ENCODE data around the gene DDIT3.
A peak's percentile ranks its signal among the peaks of the same experiment; 100 is the strongest.

Gene DDIT3

GRCh38 chr12:57487055-57487596 lies 33.2 kb downstream of the DDIT3 start:
- Histone ChIP-seq H3K4me1 (peaks cover 0 to 17% (median 13%) of the 10 kb centered on the region in 4 donors), H3K27ac (peak overlapping the region; percentile 78 to 82), H3K4me3 (peak overlapping the region; percentile 86 to 98), H3K27me3 (peaks cover 0 to 6% of the 10 kb centered on the region in 2 donors), H3K36me3 (peaks cover 25 to 30% (median 26%) of the 10 kb centered on the region in 3 donors), H3K9me3 (no peaks in the 10 kb centered on the region)
- DNase-seq = no peak
- TF ChIP-seq CTCF (IDR thresholded peaks at IDR 0.05) = no peak
- intact Hi-C loops (cut with DNase I; ENCODE audit: low total_unique reads) = loop anchor here (10.0 kb wide), 1 partner anchor 138 kb away; no protein-coding TSS in a partner anchor

GRCh38 chr12:57485695-57486094 lies 34.6 kb downstream of the DDIT3 start:
- no peak for TF ChIP-seq CTCF (IDR thresholded peaks at IDR 0.05)
- no peak for DNase-seq
- H3K27ac ChIP-seq = no peak overlapping the region
- peaks cover 0 to 17% (median 13%) of the 10 kb centered on the region in 4 donors for H3K4me1 ChIP-seq
- H3K36me3 ChIP-seq = peaks cover 12 to 15% (median 15%) of the 10 kb centered on the region in 3 donors
- H3K4me3 ChIP-seq = no peak overlapping the region
- intact Hi-C loops (cut with DNase I; ENCODE audit: low total_unique reads) = loop anchor here (10.0 kb wide), 1 partner anchor 139 kb away; no protein-coding TSS in a partner anchor
- H3K27me3 ChIP-seq = peaks cover 0 to 6% of the 10 kb centered on the region in 2 donors
- no peaks in the 10 kb centered on the region for H3K9me3 ChIP-seq

- TF ChIP-seq CTCF (IDR thresholded peaks at IDR 0.05) = no peak
- no peaks in the 10 kb centered on the region for H3K9me3 ChIP-seq
- H3K27ac ChIP-seq = no peak overlapping the region
- no peak for DNase-seq
- H3K4me1 ChIP-seq = peaks cover 0 to 7% (median 3%) of the 10 kb centered on the region in 4 donors
- intact Hi-C loops (cut with DNase I; ENCODE audit: low total_unique reads) = loop anchor here (10.0 kb wide), 1 partner anchor 141 kb away; no protein-coding TSS in a partner anchor
- no peaks in the 10 kb centered on the region for H3K36me3 ChIP-seq
- no peak overlapping the region for H3K4me3 ChIP-seq
- H3K27me3 ChIP-seq = peaks cover 0 to 14% of the 10 kb centered on the region in 2 donors
Observed at GRCh38 chr12:57483466-57483865, 36.8 kb downstream of the DDIT3 start.

GRCh38 chr12:57481671-57482070 lies 38.6 kb downstream of the DDIT3 start:
- H3K27ac ChIP-seq = no peak overlapping the region
- H3K4me1 ChIP-seq = no peaks in the 10 kb centered on the region
- H3K36me3 ChIP-seq = no peaks in the 10 kb centered on the region
- no peak for DNase-seq
- H3K27me3 ChIP-seq = peaks cover 0 to 29% of the 10 kb centered on the region in 2 donors
- H3K9me3 ChIP-seq = no peaks in the 10 kb centered on the region
- no peak overlapping the region for H3K4me3 ChIP-seq
- no peak for TF ChIP-seq CTCF (IDR thresholded peaks at IDR 0.05)
- intact Hi-C loops (cut with DNase I; ENCODE audit: low total_unique reads) = loop anchor here (10.0 kb wide), 1 partner anchor 143 kb away; no protein-coding TSS in a partner anchor

- H3K9me3 ChIP-seq = no peaks in the 10 kb centered on the region
- no peak within 1 kb of the TSS for H3K27ac ChIP-seq
- H3K27me3 ChIP-seq = peaks cover 0 to 51% of the 10 kb centered on the region in 2 donors
- intact Hi-C loops (cut with DNase I; ENCODE audit: low total_unique reads) = loop anchor here (10.0 kb wide), 1 partner anchor 145 kb away; no protein-coding TSS in a partner anchor
- no peak for TF ChIP-seq CTCF (IDR thresholded peaks at IDR 0.05)
- H3K4me3 ChIP-seq = no peak within 1 kb of the TSS
- peaks cover 0 to 19% (median 14%) of the 10 kb centered on the region in 4 donors for H3K4me1 ChIP-seq
- no peaks in the 10 kb centered on the region for H3K36me3 ChIP-seq
- no peak for DNase-seq
Observed at GRCh38 chr12:57479376-57480115, 40.8 kb downstream of the DDIT3 start, which contains the start of gene ARHGAP9. Gene ARHGAP9 (minus strand): TSS chr12:57479866. CDS start chr12:57479406, 460 bp downstream.

Data from tibial artery (tissue), 4 donors.